SK-N-SH (cell line): ENCODE results near the gene PLXND1.

Experiments
- EP300 ChIP-seq, 2 experiments: IDR thresholded peaks; 2 replicates each; pipeline versions ENCODE4 v1.4.0 to v1.6.1; 2012; ENCODE audit warnings: borderline replicate concordance in 1 of 2, low read depth in 1 of 2, low read length in 1 of 2
- EZH2phosphoT487 ChIP-seq: fragments of 200-600 bp; sonication (generic); IDR thresholded peaks from 2 replicates; pipeline ENCODE4 v1.6.1; 2017; ENCODE audit warnings: low read depth, mixed run types, mild to moderate bottlenecking, antibody characterized with exemption, moderate library complexity, borderline replicate concordance
- MXI1 ChIP-seq: IDR thresholded peaks from 2 replicates; pipeline ENCODE4 v1.6.1; 2012; ENCODE audit warnings: mild to moderate bottlenecking, low read depth, low read length, improper control_type of control experiment
- POLR2AphosphoS5 ChIP-seq: IDR thresholded peaks from 2 replicates; pipeline ENCODE4 v1.6.1; 2012; ENCODE audit warnings: low read depth, low read length
- SMC3 ChIP-seq: IDR thresholded peaks from 2 replicates; pipeline ENCODE4 v1.6.1; 2012; ENCODE audit warnings: low read depth, low read length, improper control_type of control experiment
- TCF12 ChIP-seq: IDR thresholded peaks from 2 replicates; pipeline ENCODE4 v1.4.0; 2012
- YY1 ChIP-seq: IDR thresholded peaks from 2 replicates; pipeline ENCODE4 v1.4.0; 2012; ENCODE audit warnings: low read depth, mild to moderate bottlenecking
- TF ChIP-seq, protein P1 (sequence below): fragments of 200-600 bp; sonication (generic); IDR thresholded peaks from 2 replicates; pipeline ENCODE4 v1.6.1; 2017; ENCODE audit warnings: antibody characterized with exemption, mild to moderate bottlenecking, moderate library complexity
- TF ChIP-seq, protein P2 (sequence below): IDR thresholded peaks from 2 replicates; pipeline ENCODE4; 2012
- TF ChIP-seq, protein P3 (sequence below): IDR thresholded peaks from 2 replicates; pipeline ENCODE4 v1.4.0; 2012; ENCODE audit warnings: low read depth, borderline replicate concordance

DNA sequence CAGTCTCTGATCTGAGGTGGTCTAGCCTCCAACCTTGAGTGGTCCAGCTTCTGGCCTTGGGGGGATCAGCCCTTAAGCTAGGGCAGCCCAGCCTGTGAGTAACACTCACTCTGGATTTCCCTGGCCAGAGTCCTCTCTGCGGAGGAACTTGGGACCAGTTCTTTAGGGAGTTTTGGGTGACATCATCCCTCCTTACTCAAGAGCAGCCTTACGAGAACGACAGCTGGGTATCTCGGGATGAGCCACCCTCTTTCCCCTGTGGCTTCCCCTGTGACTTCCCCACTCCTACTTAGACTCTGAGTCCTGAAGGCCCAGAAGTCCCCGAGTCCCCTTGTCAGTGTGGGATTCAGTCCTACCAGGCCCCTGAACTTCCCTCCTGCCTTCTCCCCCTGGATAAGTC is 10.2 kb upstream of the PLXND1 start:
- TF ChIP-seq, protein P1, sequence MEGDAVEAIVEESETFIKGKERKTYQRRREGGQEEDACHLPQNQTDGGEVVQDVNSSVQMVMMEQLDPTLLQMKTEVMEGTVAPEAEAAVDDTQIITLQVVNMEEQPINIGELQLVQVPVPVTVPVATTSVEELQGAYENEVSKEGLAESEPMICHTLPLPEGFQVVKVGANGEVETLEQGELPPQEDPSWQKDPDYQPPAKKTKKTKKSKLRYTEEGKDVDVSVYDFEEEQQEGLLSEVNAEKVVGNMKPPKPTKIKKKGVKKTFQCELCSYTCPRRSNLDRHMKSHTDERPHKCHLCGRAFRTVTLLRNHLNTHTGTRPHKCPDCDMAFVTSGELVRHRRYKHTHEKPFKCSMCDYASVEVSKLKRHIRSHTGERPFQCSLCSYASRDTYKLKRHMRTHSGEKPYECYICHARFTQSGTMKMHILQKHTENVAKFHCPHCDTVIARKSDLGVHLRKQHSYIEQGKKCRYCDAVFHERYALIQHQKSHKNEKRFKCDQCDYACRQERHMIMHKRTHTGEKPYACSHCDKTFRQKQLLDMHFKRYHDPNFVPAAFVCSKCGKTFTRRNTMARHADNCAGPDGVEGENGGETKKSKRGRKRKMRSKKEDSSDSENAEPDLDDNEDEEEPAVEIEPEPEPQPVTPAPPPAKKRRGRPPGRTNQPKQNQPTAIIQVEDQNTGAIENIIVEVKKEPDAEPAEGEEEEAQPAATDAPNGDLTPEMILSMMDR, result no peak
- TF ChIP-seq EZH2phosphoT487 (no peak), SMC3 (no peak), POLR2AphosphoS5 (no peak), YY1 (no peak), EP300 (IDR thresholded peaks at IDR 0.05; ENCODE audit: borderline replicate concordance in 1 of 2, low read depth in 1 of 2, low read length in 1 of 2) (no peak), MXI1 (no peak), TCF12 (no peak)
- TF ChIP-seq, protein P2, sequence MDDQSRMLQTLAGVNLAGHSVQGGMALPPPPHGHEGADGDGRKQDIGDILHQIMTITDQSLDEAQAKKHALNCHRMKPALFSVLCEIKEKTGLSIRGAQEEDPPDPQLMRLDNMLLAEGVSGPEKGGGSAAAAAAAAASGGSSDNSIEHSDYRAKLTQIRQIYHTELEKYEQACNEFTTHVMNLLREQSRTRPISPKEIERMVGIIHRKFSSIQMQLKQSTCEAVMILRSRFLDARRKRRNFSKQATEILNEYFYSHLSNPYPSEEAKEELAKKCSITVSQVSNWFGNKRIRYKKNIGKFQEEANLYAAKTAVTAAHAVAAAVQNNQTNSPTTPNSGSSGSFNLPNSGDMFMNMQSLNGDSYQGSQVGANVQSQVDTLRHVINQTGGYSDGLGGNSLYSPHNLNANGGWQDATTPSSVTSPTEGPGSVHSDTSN, result no peak
- TF ChIP-seq, protein P3, sequence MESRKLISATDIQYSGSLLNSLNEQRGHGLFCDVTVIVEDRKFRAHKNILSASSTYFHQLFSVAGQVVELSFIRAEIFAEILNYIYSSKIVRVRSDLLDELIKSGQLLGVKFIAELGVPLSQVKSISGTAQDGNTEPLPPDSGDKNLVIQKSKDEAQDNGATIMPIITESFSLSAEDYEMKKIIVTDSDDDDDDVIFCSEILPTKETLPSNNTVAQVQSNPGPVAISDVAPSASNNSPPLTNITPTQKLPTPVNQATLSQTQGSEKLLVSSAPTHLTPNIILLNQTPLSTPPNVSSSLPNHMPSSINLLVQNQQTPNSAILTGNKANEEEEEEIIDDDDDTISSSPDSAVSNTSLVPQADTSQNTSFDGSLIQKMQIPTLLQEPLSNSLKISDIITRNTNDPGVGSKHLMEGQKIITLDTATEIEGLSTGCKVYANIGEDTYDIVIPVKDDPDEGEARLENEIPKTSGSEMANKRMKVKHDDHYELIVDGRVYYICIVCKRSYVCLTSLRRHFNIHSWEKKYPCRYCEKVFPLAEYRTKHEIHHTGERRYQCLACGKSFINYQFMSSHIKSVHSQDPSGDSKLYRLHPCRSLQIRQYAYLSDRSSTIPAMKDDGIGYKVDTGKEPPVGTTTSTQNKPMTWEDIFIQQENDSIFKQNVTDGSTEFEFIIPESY, result no peak
